ENCODE data around the gene MSH2. TPM values are rescaled to one million over a fixed set of nuclear protein-coding genes. Genes with fewer than 3 reads are reported as not detected.

Gene MSH2
- total RNA-seq, result 36.5 and 56.0 TPM in 2 replicates

GRCh38 chr2:47402805-47403608 is at the start of gene MSH2:
MSH2 (plus strand) TSS chr2:47403156; CDS start chr2:47403192, 36 bp downstream.

Other genes starting within 250 kb of the MSH2 start
- gene STPG4, start 247.8 kb upstream of the MSH2 start, total RNA-seq, result 0.12 and 0.44 TPM in 2 replicates
- gene CALM2, start 226.6 kb upstream of the MSH2 start, total RNA-seq, result 799 and 1,349 TPM in 2 replicates
- gene EPCAM, start 33.8 kb upstream of the MSH2 start, total RNA-seq, result 0.44 TPM in 1 of 2 replicates, not detected in the other
- under 0.01 and 0.25 TPM in 2 replicates for gene KCNK12, start 167.8 kb downstream of the MSH2 start, total RNA-seq

Data from uterine smooth muscle cell (primary cell).